NCI-H524 (cell line): Measurements from ENCODE around the gene S1PR5.

Experiments
- DNase-seq, 2 experiments: peaks; one replicate each; lab custom pipeline; 2025; lab: John Stamatoyannopoulos, UW

S1PR5 gene

DNA sequence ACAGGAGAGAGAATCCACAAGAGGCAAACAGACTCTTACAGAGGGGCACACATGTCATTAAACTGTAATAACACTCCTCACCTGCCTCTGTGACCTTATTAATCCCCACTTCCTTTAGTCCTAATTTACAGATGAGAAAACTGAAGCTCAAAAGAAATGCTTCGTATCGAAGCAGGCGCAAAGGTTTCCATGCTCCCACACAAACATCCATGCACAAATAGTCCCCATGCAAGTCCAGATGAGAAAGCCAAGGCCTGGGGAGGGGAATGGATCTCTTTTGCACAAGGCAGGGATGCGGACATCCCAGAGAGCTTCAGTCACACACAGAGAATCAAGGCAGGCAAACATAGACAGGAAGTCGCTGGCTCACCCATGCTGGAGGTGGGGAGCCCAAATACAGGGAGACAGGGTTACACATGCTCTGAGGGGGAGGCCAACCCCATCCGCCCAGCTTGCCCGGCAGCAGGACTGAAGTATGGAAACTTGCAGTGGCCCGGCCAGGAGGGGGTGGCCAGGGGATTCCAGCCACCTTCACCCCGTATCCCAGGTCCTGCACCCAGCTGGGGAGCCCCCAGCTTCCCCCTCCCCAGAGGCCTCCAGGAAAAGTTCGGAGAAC, 468 bp downstream of the S1PR5 start:
- DNase-seq = no peak

- DNase-seq = no peak
These were observed 1.2 kb downstream of the S1PR5 start for GRCh38 chr19:10516064-10516385.

DNA sequence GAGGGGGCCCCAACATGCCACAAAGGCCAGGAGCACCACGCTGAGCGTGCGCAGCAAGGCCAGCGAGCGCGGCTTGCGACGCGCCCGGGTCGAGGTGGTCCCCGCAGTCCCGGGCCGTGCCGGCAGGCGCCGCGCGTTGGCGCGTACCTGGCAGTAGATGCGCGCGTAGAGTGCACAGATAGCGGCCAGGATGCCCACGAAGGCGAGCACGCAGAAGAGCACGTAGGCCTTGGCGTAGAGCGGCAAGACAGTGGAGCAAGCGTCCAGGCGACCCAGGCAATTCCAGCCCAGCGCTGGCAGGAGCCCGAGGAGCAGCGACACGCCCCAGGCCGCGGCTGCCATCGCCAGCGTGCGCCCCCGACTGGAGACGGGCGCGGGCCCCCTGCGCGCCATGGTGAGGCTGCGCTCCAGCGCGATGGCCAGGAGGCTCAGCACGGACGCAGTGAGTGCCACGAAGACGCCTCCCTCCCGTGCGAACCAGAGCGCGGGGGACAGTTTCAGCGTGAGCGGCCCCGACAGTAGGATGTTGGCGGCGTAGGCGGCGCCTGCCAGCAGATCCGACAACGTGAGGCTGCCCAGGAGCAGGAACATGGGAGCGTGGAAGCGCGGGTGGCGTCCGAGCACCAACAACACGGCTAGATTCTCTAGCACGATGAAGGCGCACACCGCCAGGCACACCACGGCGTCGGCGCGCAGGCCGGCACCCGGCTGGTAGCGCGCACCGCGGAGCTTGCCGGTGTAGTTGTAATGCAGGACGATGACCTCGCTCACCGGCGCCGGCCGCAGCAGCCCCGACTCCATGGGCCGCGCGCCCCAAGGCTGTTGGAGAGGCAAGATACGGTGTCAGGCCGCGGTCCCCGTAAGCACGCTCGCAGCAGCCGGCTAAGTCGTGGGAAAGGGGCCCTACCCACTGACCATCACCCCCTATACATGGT, 2.8 kb downstream of the S1PR5 start:
- DNase-seq = no peak

- no peak for DNase-seq
These were observed 4.0 kb downstream of the S1PR5 start for GRCh38 chr19:10513223-10513622.

DNA sequence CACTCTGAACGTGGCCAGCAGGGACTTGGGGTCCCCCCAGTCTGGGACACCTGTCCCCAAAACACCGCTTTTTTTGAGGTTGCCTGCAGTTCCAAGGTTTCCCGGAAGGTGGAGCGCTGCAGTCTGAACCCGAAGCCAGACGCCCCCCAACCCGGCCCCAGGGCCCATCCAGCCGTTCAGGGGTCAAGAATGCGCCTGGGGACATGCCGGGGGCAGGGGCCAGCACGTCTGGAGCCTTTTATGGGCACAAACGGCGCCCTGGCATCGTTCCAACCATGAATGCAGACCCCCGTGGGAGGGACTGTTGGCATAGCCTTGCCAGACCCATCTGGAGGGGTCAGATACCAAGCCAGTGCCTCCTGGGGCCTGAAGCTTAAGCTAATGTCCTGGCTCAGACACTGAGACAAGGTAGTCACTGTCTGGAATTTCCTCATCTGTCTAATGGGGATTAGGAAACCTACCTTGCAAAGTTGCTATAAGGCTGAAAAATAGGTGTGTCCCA, 6.9 kb downstream of the S1PR5 start:
- DNase-seq = peak; percentile 38 to 48

DNA sequence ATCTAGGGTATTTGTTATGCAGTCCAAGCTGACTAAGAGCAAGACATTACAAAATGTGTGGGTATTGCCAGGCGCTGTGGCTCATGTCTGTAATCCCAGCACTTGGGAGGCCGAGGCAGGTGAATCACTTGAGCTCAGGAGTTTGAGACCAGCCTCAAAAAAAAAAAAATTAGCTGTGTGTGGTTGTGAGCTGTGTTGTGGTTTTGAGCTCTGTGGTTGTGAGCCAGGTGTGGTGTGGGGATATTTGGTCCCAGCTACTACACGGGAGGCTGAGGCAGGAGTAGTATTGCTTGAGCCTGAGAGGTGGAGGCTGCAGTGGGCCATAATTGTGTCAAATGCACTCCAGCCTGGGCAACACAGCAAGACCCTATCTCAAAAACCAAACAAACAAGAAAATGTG, 8.5 kb downstream of the S1PR5 start:
- no peak for DNase-seq

DNA sequence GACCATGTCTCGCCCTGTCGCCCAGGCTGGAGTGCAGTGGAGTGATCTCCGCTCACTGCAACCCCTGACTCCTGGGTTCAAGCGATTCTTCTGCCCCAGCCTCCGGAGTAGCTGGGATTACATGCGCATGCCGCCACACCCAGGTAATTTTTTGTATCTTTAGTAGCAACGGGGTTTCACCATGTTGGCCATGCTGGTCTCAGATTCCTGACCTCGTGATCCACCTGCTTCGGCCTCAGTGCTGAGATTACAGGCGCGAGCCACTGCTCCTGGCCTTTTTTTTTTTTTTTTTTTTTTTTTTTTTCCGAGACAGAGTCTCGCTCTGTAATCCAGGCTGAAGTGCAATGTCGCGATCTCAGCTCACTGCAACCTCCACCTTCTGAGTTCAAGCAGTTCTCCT, 9.2 kb downstream of the S1PR5 start:
- no peak for DNase-seq

GRCh38 chr19:10505583-10506229, 11.5 kb downstream of the S1PR5 start:
- DNase-seq = peak; percentile 47 to 70

- DNase-seq = peak; percentile 56 to 59
These were observed 14.1 kb downstream of the S1PR5 start, which contains the start of gene KEAP1 for GRCh38 chr19:10503002-10503789. TSS of gene KEAP1 (minus strand) at chr19:10503356. CDS start at chr19:10500033, 3,323 bp downstream.

DNA sequence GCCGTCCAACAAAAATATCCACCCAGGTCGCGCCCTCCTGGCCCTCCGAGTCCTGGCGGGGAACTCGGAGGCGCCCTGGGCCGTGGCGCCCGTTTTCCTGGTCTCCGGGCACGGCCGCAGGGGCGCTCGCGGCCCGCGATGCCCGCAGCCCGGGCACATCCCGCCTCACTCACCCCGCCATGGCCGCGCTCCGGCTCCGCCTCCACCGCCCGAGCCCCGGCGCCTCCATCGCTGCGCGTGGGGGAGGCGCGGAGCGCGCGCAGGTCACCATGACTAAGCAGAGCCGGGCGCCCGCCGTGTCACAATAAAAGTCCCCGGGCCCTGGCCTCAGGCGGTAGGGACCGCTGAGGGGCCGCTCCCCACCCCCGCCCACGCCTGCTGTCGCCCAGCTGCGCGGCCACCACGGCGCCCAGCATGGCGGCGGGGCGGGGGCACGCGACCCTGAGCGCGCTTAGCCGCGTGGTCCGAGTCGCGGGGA, 14.7 kb downstream of the S1PR5 start:
- peak; percentile 93 to 97 for DNase-seq

DNA sequence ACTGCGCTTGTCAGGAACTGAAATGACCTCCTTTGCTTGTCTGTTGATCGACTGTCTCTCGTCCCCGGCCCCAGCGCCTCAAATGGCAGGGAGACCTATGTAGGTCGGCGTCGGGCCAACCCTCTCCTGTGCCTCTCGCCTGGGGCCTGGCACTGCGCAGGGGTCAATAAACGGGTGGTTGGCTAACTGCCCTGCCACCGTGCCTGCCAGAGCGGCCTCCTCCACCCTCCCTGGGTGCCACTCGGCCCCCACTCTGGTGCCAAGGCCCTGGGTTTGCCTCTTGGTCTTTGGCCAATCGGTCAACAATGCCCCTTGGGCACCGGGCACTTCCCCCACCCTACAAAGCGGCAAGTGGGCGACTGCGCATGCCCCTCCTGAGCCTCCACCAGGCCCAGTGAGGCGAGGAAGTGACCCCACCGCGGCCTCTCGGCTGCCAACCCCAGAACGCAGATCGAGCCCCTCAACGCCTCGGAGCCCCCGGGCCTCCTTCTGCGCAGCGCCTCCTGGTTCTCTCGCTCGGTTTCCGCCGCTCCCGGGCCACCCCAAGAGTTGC, 15.2 kb downstream of the S1PR5 start:
- DNase-seq = peak; percentile 29 to 66

GRCh38 chr19:10500247-10500592, 17.0 kb downstream of the S1PR5 start:
- no peak for DNase-seq

GRCh38 chr19:10499550-10500246, 17.5 kb downstream of the S1PR5 start:
- DNase-seq = no peak

DNA sequence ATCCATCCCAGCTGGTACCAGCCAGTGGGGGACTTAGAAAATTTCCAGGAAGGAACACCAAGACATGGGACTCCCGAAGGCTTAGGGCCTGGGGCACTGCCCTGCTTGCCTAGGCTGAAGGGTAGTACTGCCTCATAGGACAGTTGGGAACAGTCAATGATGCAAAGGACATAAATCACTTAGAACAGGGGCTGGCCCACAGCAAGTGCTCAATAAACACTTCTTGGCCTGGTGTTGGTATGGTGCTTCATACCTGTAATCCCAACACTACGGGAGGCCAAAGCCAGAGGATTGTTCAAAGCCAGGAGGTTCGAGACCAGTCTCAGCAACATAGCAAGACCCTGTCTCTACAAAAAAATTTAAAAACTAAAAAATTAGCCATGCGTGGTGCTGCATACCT, 19.9 kb downstream of the S1PR5 start:
- DNase-seq = no peak

DNA sequence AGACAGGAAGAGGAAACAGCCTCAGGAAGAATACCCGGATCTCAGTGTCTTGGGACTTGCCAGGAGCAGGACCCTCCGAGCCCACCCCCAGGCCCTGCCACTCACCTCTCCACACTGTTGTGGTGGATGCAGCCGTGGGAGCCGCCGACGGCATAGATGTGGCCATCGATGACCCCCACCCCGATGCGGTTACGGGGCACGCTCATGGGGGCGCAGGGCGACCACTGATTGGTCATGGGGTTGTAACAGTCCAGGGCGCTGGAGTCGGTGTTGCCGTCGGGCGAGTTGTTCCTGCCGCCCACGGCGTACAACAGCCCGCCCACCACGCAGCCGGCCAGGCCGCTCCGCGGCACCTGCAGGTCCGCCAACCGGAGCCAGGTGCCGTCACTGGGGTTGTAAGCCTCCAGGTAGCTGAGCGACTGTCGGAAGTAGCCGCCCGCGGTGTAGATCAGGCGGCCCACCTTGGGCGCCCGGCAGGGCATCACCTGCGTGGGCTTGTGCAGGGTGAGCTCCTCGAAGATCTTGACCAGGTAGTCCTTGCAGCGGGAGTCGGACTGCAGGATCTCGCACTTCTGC, 25.7 kb downstream of the S1PR5 start:
- DNase-seq = no peak

DNA sequence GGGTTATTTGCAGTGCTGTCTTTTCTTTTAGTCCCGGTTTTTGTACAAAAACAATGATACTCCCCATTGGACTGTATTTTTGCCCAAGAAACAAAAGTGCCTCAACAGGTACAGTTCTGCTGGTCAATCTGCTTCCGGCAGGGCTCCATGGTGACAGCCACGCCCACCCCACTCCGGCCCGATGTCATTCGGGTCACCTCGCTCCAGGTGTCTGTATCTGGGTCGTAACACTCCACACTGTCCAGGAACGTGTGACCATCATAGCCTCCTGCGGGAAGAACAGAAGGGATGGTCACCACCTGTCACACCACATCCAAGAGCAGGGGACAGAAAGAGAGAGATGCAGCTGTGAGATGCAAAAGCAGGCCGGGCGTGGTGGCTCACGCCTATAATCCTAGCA, 30.7 kb downstream of the S1PR5 start:
- DNase-seq = no peak

GRCh38 chr19:10478903-10479384, 38.3 kb downstream of the S1PR5 start:
- DNase-seq = peak; percentile 94 to 97

DNA sequence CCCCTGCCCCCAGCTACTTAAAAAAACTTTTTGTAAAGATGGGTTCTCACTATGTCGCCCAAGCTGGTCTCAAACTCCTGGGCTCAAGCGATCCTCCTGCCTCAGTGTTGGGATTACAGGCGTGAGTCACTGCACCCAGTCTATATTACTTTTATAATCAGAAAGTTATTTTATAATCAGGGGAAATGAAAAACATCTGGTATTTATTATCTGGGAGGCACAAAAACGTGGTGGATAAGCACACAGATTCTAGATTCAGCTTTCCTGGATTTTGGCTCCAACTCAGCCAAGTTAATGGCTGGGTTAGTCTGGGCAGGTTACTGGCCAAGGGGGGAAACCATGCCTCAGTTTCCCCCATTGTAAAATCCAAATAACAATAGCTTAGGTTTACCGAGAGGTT, 38.8 kb downstream of the S1PR5 start:
- DNase-seq = no peak

GRCh38 chr19:10474962-10475451, 42.2 kb downstream of the S1PR5 start:
- DNase-seq = no peak

GRCh38 chr19:10473192-10473591, 44.1 kb downstream of the S1PR5 start:
- DNase-seq = no peak
